ENCODE data around the gene ERBB4. TPM values are rescaled to one million over a fixed set of nuclear protein-coding genes. Genes with fewer than 3 reads are reported as not detected.
A peak's percentile ranks its signal among the peaks of the same experiment; 100 is the strongest.

The ERBB4 gene
- total and polyA plus RNA-seq, 9 donors, result 5.0 to 12.7 (median 7.7) TPM

DNA sequence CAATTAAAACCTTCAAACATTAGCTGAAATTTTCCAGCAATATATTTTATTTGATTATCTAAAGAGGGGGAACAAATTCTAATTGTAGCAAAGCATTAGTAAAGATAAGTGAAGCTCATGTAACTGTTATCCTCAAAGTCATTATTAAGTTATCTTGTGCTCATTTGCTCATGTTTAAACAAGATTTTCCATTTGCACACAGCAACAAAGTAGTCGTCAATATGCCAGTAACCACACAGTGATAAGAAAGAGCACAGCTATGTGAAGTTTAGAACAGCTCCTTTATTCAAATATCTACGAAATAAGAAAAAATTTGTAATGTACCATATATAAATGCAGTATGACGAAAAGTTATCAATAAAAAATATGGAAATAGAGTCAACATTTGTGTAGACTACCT is 159.5 kb downstream of the ERBB4 start:
- no peak for DNase-seq
- WGBS (ENCODE audit: insufficient coverage), result no CpG with 5 or more reads among the region's 3 CpGs
- H3K36me3 ChIP-seq (ENCODE audit: control insufficient read depth, insufficient read depth, low read length), result no peaks in the 10 kb centered on the region

DNA sequence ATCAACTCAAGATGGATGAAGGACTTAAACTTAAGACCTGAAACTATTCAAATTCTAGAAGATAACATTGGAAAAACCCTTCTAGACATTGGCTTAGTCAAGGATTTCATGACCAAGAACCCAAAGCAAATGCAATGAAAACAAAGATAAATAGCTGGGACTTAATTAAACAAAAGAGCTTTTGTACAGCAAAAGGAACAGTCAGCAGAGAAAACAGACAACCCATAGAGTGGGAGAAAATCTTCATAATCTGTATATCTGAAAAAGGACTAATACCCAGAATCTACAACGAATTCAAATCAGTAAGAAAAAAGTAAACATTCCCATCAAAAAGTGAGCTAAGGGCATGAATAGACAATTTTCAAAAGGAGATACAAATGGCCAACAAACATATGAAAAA is 171.2 kb downstream of the ERBB4 start:
- H3K27me3 ChIP-seq (ENCODE audit: control insufficient read depth, insufficient read depth, low read length), result no peaks in the 10 kb centered on the region
- H3K4me3 ChIP-seq (ENCODE audit: low read length), result no peak overlapping the region
- no peak for DNase-seq
- H3K27ac ChIP-seq (ENCODE audit: low read length), result no peak overlapping the region
- WGBS (ENCODE audit: insufficient coverage), result no CpG with 5 or more reads among the region's 1 CpG
- H3K4me1 ChIP-seq (ENCODE audit: control insufficient read depth, insufficient read depth, low read length), result no peaks in the 10 kb centered on the region
- no peaks in the 10 kb centered on the region for H3K9me3 ChIP-seq (replicated peaks; ENCODE audit: control insufficient read depth, low read depth, low read length)
- H3K36me3 ChIP-seq (ENCODE audit: control insufficient read depth, insufficient read depth, low read length), result no peaks in the 10 kb centered on the region

More for the DNA sequence above, 159.5 kb downstream of the ERBB4 start:
- H3K4me1 ChIP-seq (ENCODE audit: control insufficient read depth, insufficient read depth, low read length), result no peaks in the 10 kb centered on the region
- no peak overlapping the region for H3K27ac ChIP-seq (ENCODE audit: low read length)
- H3K9me3 ChIP-seq (replicated peaks; ENCODE audit: control insufficient read depth, low read depth, low read length), result no peaks in the 10 kb centered on the region
- H3K27me3 ChIP-seq (ENCODE audit: control insufficient read depth, insufficient read depth, low read length), result no peaks in the 10 kb centered on the region
- no peak overlapping the region for H3K4me3 ChIP-seq (ENCODE audit: low read length)

DNA sequence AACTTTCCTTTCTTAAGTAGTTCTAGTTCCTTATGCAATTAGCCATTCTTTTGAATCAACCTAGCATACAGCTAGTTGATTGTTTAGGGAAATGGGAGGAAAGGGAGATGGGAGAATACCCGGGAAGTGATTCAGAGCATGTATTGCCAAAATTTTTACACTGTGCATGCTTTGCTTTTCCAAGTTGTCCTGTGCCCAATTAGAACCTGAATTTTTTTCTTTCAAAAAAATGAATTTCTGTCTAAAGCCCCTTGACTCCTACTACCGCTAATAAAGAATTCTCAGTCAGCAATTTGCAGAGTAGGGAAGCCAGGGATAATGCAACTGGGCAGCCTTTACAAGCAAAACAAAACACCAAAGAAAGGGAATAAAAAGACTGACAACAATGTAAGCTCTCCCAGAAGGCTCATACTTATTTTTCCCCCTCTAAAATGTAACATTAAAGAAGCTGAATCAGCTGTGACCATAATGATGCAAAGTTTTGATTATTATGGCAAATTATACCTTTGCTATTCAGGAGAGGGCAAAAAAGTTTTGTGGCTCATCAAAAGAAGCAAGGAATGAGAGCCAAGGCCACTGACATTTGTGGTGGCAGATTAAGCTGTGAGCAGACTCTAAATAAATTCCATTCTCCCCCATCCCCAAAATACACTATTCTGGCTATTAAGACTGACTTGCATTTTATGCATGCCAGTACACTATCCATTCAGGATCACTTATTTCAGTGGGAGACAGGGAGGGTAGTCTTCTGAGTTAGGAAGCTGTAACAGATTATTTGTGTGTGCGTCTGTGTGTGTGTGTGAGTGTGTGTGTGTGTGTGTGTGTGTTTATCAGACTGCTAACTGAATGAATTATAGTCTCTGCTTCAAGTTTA is 174.3 kb downstream of the ERBB4 start:
- peak; percentile 7 for DNase-seq
- Histone ChIP-seq H3K27ac (ENCODE audit: low read length) (no peak overlapping the region), H3K9me3 (replicated peaks; ENCODE audit: control insufficient read depth, low read depth, low read length) (no peaks in the 10 kb centered on the region), H3K4me3 (ENCODE audit: low read length) (no peak overlapping the region), H3K4me1 (ENCODE audit: control insufficient read depth, insufficient read depth, low read length) (no peaks in the 10 kb centered on the region), H3K36me3 (ENCODE audit: control insufficient read depth, insufficient read depth, low read length) (no peaks in the 10 kb centered on the region), H3K27me3 (ENCODE audit: control insufficient read depth, insufficient read depth, low read length) (no peaks in the 10 kb centered on the region)
- no CpG with 5 or more reads among the region's 3 CpGs for WGBS (ENCODE audit: insufficient coverage)

DNA sequence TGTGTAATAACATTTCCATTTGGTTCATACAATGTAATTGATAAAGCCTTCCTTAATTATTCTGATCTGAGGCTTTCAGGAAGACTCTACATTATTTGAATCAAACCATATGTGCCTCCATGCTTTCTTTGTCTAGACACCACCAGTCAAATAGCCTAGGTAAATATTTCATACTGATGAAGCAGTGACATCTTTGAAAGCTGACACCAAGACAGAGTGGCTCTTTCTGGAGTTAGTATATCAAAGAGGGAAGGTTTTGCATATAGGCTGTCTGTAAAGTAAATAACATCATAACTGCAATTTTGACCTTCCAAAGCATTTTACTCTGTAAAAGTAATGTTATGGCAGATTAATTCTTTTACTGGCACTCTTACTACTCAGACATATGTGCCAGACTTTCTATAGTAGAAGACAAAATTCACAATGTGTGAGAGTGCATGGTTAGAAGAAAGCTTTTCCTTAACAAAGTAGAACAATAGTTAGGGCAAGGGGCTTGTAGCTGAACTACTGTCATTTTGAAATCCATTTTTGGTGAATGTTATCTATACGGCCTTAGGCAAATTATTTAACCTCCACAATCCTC is 177.3 kb downstream of the ERBB4 start:
- H3K4me1 ChIP-seq (ENCODE audit: control insufficient read depth, insufficient read depth, low read length), result no peaks in the 10 kb centered on the region
- no CpG with 5 or more reads among the region's 1 CpG for WGBS (ENCODE audit: insufficient coverage)
- no peak overlapping the region for H3K4me3 ChIP-seq (ENCODE audit: low read length)
- no peaks in the 10 kb centered on the region for H3K36me3 ChIP-seq (ENCODE audit: control insufficient read depth, insufficient read depth, low read length)
- H3K27ac ChIP-seq (ENCODE audit: low read length), result no peak overlapping the region
- no peaks in the 10 kb centered on the region for H3K9me3 ChIP-seq (replicated peaks; ENCODE audit: control insufficient read depth, low read depth, low read length)
- no peaks in the 10 kb centered on the region for H3K27me3 ChIP-seq (ENCODE audit: control insufficient read depth, insufficient read depth, low read length)
- no peak for DNase-seq

DNA sequence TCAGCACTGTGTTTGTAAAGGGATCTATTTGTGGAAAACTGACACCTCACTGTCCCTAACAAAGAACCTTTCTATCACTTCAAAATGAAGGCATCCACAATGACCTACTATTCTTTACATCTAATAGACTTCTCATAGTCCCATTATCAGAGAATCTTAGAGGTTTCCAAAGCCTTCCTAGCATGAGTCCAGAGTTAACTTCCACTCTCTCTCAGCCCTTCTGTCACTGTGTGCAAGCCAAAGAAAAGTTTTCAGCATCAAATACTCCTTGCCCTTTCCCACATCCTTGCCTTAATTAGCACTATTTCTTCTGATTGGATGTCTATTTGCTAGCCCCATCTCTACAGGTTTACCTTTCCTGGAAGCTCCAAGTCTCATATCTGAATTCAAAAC is 178.5 kb downstream of the ERBB4 start:
- H3K9me3 ChIP-seq (replicated peaks; ENCODE audit: control insufficient read depth, low read depth, low read length), result no peaks in the 10 kb centered on the region
- H3K27ac ChIP-seq (ENCODE audit: low read length), result no peak overlapping the region
- DNase-seq, result no peak
- H3K4me1 ChIP-seq (ENCODE audit: control insufficient read depth, insufficient read depth, low read length), result no peaks in the 10 kb centered on the region
- H3K4me3 ChIP-seq (ENCODE audit: low read length), result no peak overlapping the region
- H3K27me3 ChIP-seq (ENCODE audit: control insufficient read depth, insufficient read depth, low read length), result no peaks in the 10 kb centered on the region
- H3K36me3 ChIP-seq (ENCODE audit: control insufficient read depth, insufficient read depth, low read length), result no peaks in the 10 kb centered on the region

DNA sequence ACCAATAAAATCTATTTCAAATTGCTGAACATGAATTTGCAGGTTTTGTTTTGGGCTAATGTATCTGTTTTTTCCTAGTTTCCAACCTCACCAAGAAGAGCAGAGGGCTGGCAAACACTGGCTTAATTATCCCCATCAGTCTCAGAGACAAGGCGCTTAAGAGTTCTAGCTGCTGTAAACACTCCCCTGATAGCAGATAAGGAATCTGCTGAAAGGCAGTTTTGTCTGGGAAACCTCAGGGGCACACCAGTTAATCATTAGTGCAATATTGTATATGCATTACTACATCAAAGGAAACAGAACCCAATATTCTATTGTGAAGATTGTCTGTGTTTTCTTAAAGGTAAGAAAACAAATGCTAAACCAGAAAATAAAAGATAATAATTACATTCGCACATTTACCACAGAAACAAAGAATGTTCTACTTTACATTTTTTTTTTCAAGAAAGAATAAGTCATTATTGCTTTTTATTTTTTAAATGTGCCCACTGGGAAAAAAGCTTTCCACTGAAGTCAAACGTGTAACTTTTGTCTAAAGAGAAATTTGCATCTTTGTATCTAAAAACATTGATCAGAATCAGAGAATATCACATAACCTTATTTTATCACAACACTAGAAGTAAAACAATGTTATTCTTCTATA is 179.1 kb downstream of the ERBB4 start:
- Histone ChIP-seq H3K27me3 (ENCODE audit: control insufficient read depth, insufficient read depth, low read length) (no peaks in the 10 kb centered on the region), H3K9me3 (replicated peaks; ENCODE audit: control insufficient read depth, low read depth, low read length) (no peaks in the 10 kb centered on the region), H3K27ac (ENCODE audit: low read length) (no peak overlapping the region), H3K4me3 (ENCODE audit: low read length) (no peak overlapping the region), H3K4me1 (ENCODE audit: control insufficient read depth, insufficient read depth, low read length) (no peaks in the 10 kb centered on the region), H3K36me3 (ENCODE audit: control insufficient read depth, insufficient read depth, low read length) (no peaks in the 10 kb centered on the region)
- no peak for DNase-seq
- no CpG with 5 or more reads among the region's 3 CpGs for WGBS (ENCODE audit: insufficient coverage)

DNA sequence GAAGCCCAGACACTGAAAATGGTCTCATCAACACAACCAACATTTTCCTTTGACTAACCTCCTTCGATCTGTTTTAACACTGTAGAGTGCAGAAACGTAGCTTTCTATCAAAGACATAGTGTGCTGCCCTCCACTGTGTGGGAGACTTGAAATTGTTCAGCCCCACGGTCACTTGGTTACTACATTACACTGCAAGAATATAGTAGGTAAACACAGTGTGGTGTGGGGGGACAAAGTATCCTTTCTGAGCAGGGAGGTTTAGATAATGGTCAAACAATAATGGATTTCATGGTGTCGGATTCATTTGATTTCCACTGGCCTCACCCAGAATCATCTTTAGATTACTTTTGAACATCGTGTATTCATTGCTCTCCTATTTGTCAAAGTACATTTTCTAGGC is 181.0 kb downstream of the ERBB4 start:
- Histone ChIP-seq H3K4me1 (ENCODE audit: control insufficient read depth, insufficient read depth, low read length) (no peaks in the 10 kb centered on the region), H3K4me3 (ENCODE audit: low read length) (no peak overlapping the region), H3K27ac (ENCODE audit: low read length) (no peak overlapping the region), H3K9me3 (replicated peaks; ENCODE audit: control insufficient read depth, low read depth, low read length) (no peaks in the 10 kb centered on the region), H3K27me3 (ENCODE audit: control insufficient read depth, insufficient read depth, low read length) (no peaks in the 10 kb centered on the region), H3K36me3 (ENCODE audit: control insufficient read depth, insufficient read depth, low read length) (no peaks in the 10 kb centered on the region)
- DNase-seq, result no peak
- WGBS (ENCODE audit: insufficient coverage), result 60% methylated on average over 1 of the region's 5 CpGs

DNA sequence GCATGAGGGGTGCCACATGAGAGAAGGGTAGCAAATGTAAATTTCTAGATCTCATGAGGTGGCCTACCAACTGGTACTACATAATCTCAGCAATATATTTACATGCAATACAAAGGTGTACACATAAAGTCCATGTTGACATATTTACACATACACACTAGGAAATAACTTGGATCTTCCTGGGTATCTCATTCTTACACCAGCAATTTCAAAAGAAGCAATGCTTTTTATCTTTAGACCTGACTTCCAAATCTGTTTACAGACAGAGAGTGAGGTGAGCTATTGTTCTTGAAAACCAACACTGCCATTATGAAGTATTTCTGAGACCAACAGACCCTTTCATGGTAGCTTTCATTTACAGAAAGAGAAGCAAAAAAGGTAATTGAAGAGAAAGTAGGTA is 184.2 kb downstream of the ERBB4 start:
- H3K27me3 ChIP-seq (ENCODE audit: control insufficient read depth, insufficient read depth, low read length), result no peaks in the 10 kb centered on the region
- H3K36me3 ChIP-seq (ENCODE audit: control insufficient read depth, insufficient read depth, low read length), result no peaks in the 10 kb centered on the region
- H3K27ac ChIP-seq (ENCODE audit: low read length), result no peak overlapping the region

DNA sequence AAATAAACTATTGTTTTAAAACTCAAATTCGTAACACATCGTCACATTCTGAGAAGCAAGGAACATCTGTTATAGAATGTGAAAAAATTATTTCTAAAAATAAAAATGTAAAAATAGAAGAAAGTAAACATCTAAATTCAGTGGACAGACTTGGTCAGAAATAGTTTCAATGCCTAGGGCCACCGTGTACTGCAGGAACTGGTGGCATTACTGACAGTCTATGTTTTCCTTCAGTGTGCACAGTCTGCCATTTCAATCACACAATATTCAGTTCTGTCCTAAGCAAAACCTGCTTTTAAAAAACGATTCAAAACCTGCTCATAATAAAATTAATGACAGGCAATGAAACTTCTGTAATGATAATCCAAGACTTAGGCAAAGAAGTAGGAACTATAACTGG is 190.1 kb downstream of the ERBB4 start:
- 80% methylated on average over 1 of the region's 4 CpGs for WGBS (ENCODE audit: insufficient coverage)

More for the DNA sequence above, 184.2 kb downstream of the ERBB4 start:
- no peak overlapping the region for H3K4me3 ChIP-seq (ENCODE audit: low read length)
- no peaks in the 10 kb centered on the region for H3K9me3 ChIP-seq (replicated peaks; ENCODE audit: control insufficient read depth, low read depth, low read length)
- no peaks in the 10 kb centered on the region for H3K4me1 ChIP-seq (ENCODE audit: control insufficient read depth, insufficient read depth, low read length)
- no peak for DNase-seq

DNA sequence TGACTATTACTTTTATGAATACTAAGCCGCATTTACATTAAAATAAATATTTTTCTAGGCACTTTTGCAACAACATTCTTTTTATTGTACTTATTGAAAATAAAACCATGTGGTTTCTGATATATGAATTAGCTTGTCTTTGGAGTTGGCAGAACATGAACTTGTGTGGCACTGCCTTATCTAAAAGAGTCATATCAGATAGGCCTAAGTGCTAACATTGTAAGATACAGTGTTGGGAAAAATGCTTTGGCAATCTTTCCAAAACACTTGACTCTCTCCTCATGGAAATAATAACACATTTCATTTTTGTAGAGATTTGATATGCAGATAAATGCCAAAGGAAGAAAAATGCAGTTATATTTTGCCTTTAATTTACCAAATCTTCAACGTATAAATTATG is 191.7 kb downstream of the ERBB4 start:
- H3K4me1 ChIP-seq (ENCODE audit: control insufficient read depth, insufficient read depth, low read length), result no peaks in the 10 kb centered on the region
- no peak for DNase-seq
- H3K27ac ChIP-seq (ENCODE audit: low read length), result no peak overlapping the region
- H3K9me3 ChIP-seq (replicated peaks; ENCODE audit: control insufficient read depth, low read depth, low read length), result no peaks in the 10 kb centered on the region
- no CpG with 5 or more reads among the region's 2 CpGs for WGBS (ENCODE audit: insufficient coverage)
- H3K27me3 ChIP-seq (ENCODE audit: control insufficient read depth, insufficient read depth, low read length), result no peaks in the 10 kb centered on the region
- H3K36me3 ChIP-seq (ENCODE audit: control insufficient read depth, insufficient read depth, low read length), result no peaks in the 10 kb centered on the region
- no peak overlapping the region for H3K4me3 ChIP-seq (ENCODE audit: low read length)

More for the DNA sequence above, 190.1 kb downstream of the ERBB4 start:
- DNase-seq, result no peak
- no peak overlapping the region for H3K27ac ChIP-seq (ENCODE audit: low read length)
- no peaks in the 10 kb centered on the region for H3K4me1 ChIP-seq (ENCODE audit: control insufficient read depth, insufficient read depth, low read length)
- H3K36me3 ChIP-seq (ENCODE audit: control insufficient read depth, insufficient read depth, low read length), result no peaks in the 10 kb centered on the region
- H3K4me3 ChIP-seq (ENCODE audit: low read length), result no peak overlapping the region
- no peaks in the 10 kb centered on the region for H3K9me3 ChIP-seq (replicated peaks; ENCODE audit: control insufficient read depth, low read depth, low read length)
- no peaks in the 10 kb centered on the region for H3K27me3 ChIP-seq (ENCODE audit: control insufficient read depth, insufficient read depth, low read length)
